Mesenchymal stem cell (in vitro differentiated cells and primary cell): ENCODE data around the gene ACTR6.

ENCODE experiments used
- DNase-seq: peaks from one replicate; pipeline ENCODE4 v3.0.0-alpha.2; 2013
- H2AFZ ChIP-seq: one replicate; pipeline ENCODE4 v1.6.1; 2013; ENCODE audit warnings: low read depth, mild to moderate bottlenecking, control low read depth, inconsistent platforms, low read length, moderate library complexity
- H2AK5ac ChIP-seq: 2 replicates; pipeline ENCODE4 v1.6.1; 2013; ENCODE audit warnings: low read length, moderate library complexity, mild to moderate bottlenecking, inconsistent platforms; ENCODE audit not compliant: severe bottlenecking
- H2BK120ac ChIP-seq: one replicate; pipeline ENCODE4 v1.6.1; 2013; ENCODE audit warnings: low read depth, mild to moderate bottlenecking, inconsistent platforms, low read length, moderate library complexity
- H2BK12ac ChIP-seq, 2 experiments: one replicate each; pipeline ENCODE4 v1.6.1; 2013; ENCODE audit warnings: inconsistent platforms in 2 of 2, low read length in 2 of 2, mild to moderate bottlenecking in 2 of 2, moderate library complexity in 2 of 2, control low read depth in 1 of 2
- H2BK15ac ChIP-seq: one replicate; pipeline ENCODE4 v1.6.1; 2013; ENCODE audit warnings: mild to moderate bottlenecking, low read depth, inconsistent platforms; ENCODE audit not compliant: poor library complexity, severe bottlenecking
- H2BK5ac ChIP-seq: 2 replicates; pipeline ENCODE4 v1.6.1; 2013; ENCODE audit warnings: low read depth, mild to moderate bottlenecking, low read length, control low read depth, inconsistent platforms; ENCODE audit not compliant: poor library complexity, severe bottlenecking
- H3K14ac ChIP-seq, 2 experiments: one replicate each; pipeline ENCODE4 v1.6.1; 2013; ENCODE audit warnings: inconsistent platforms in 2 of 2, low read length in 2 of 2, control low read depth in 1 of 2, mild to moderate bottlenecking in 1 of 2, moderate library complexity in 1 of 2
- H3K18ac ChIP-seq, 2 experiments: one replicate each; pipeline ENCODE4 v1.6.1; 2013; ENCODE audit warnings: inconsistent platforms in 2 of 2, low read length in 2 of 2, control low read depth in 1 of 2, low read depth in 1 of 2, mild to moderate bottlenecking in 1 of 2
- H3K23ac ChIP-seq, 2 experiments: one replicate each; pipeline ENCODE4 v1.6.1; 2013; ENCODE audit warnings: inconsistent platforms in 2 of 2, low read length in 2 of 2, mild to moderate bottlenecking in 2 of 2, moderate library complexity in 2 of 2, control low read depth in 1 of 2
- H3K27ac ChIP-seq: 2 replicates; pipeline ENCODE4 v1.5.1; 2013; ENCODE audit warnings: mild to moderate bottlenecking, moderate library complexity, low read length, control low read depth, inconsistent platforms; ENCODE audit not compliant: poor library complexity, severe bottlenecking
- H3K27me3 ChIP-seq, 2 experiments: 2 replicates each; pipeline versions ENCODE4 v1.6.1 to v1.7.0; 2013; ENCODE audit warnings: low read length in 2 of 2, mild to moderate bottlenecking in 2 of 2, moderate library complexity in 2 of 2, control low read depth in 1 of 2, inconsistent platforms in 1 of 2; ENCODE audit not compliant: control insufficient read depth in 1 of 2, insufficient read depth in 1 of 2
- H3K36me3 ChIP-seq, 2 experiments: 2 replicates each; pipeline versions ENCODE4 v1.6.1 to v1.7.0; 2013; ENCODE audit warnings: low read length in 2 of 2, control low read depth in 1 of 2, inconsistent platforms in 1 of 2, low read depth in 1 of 2, mild to moderate bottlenecking in 1 of 2; ENCODE audit not compliant: insufficient read depth in 2 of 2, control insufficient read depth in 1 of 2
- H3K4ac ChIP-seq, 2 experiments: one replicate each; pipeline ENCODE4 v1.6.1; 2013; ENCODE audit warnings: inconsistent platforms in 2 of 2, low read length in 2 of 2, mild to moderate bottlenecking in 2 of 2, moderate library complexity in 2 of 2, control low read depth in 1 of 2, low read depth in 1 of 2
- H3K4me1 ChIP-seq: 2 replicates; pipeline ENCODE4 v1.6.1; 2013; ENCODE audit warnings: low read depth, low read length, control low read depth; ENCODE audit not compliant: control insufficient read depth, insufficient read depth
- H3K4me2 ChIP-seq: 2 replicates; pipeline ENCODE4 v1.6.1; 2013; ENCODE audit warnings: low read length, mild to moderate bottlenecking, inconsistent platforms; ENCODE audit not compliant: poor library complexity, severe bottlenecking
- H3K4me3 ChIP-seq, 2 experiments: 2 replicates each; pipeline versions ENCODE4 v1.5.1 to v1.7.0; 2013; ENCODE audit warnings: low read length in 2 of 2, mild to moderate bottlenecking in 2 of 2, control low read depth in 1 of 2, low read depth in 1 of 2; ENCODE audit not compliant: insufficient read depth in 1 of 2
- H3K79me1 ChIP-seq: replicated peaks from 2 replicates; pipeline ENCODE4 v1.6.1; 2013; ENCODE audit warnings: mild to moderate bottlenecking, control low read depth, low read length, inconsistent platforms; ENCODE audit not compliant: poor library complexity, severe bottlenecking
- H3K9ac ChIP-seq: 2 replicates; pipeline ENCODE4 v1.7.0; 2013; ENCODE audit warnings: mild to moderate bottlenecking, low read length, moderate library complexity
- H3K9me3 ChIP-seq: 2 replicates; pipeline ENCODE4 v1.7.0; 2013; ENCODE audit warnings: mild to moderate bottlenecking, low read length; ENCODE audit not compliant: control insufficient read depth
- H4K8ac ChIP-seq: one replicate; pipeline ENCODE4 v1.6.1; 2013; ENCODE audit warnings: inconsistent platforms, mild to moderate bottlenecking, low read length, moderate library complexity
- H4K91ac ChIP-seq: one replicate; pipeline ENCODE4 v1.6.1; 2013; ENCODE audit warnings: mild to moderate bottlenecking, low read length, inconsistent platforms
- WGBS: methylation state at CpG from one replicate; pipeline ENCODE4 v1.1.7; 2013; ENCODE audit warnings: mixed read lengths; 5-methylcytosine and 5-hydroxymethylcytosine counted together

ACTR6 gene

DNA sequence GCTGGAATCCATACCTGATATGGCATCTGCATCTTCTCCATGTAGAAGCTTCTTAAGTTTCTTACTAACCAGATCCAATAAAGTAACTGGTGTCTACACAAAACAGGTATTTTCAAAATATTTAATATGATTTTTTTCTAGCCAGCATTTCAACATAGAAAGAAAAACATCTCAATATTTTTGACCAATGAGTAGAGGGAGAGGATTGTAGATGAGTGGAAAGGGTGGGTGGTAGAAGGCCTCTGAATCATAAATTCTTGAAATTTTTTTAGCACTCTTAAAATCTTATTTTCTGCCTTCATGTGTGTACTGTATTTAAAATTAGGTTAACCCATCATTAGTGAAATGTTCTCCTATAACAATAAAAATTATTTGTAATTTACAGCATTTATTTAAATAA is 48.3 kb downstream of the ACTR6 start:
- Histone ChIP-seq H4K91ac (no peak overlapping the region), H2BK5ac (no peak overlapping the region), H2AK5ac (no peak overlapping the region), H3K27ac (no peak overlapping the region), H3K9me3 (no peaks in the 10 kb centered on the region), H2BK12ac (no peak overlapping the region), H3K4me1 (peaks cover 6% of the 10 kb centered on the region), H3K4ac (no peak overlapping the region), H3K9ac (no peak overlapping the region), H3K27me3 (no peaks in the 10 kb centered on the region), H2BK120ac (no peak overlapping the region), H3K36me3 (no peaks in the 10 kb centered on the region), H3K4me3 (no peak overlapping the region), H3K14ac (no peak overlapping the region), H3K79me1 (no peaks in the 10 kb centered on the region), H3K18ac (no peak overlapping the region), H2BK15ac (no peak overlapping the region), H4K8ac (no peak overlapping the region), H2AFZ (no peak overlapping the region), H3K4me2 (no peak overlapping the region), H3K23ac (no peak overlapping the region)
- no peak for DNase-seq

DNA sequence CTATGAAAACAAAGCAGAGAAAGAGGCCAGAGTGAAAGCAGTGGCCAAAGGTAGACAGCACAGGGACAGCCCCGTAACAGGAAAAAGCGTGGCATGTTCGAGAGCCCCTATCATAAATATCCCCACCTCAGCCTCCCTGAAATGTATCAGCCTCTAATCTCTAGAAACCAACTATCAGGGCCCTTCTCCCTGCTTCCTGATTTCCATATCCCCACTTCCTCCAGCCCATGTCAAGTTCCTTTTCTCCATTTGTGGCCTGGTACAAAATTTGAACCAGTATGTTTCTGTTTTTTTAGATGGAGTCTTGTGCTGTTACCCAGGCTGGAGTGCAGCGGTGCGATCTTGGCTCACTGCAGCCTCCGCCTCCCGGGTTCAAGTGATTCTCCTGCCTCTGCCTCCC is 49.3 kb downstream of the ACTR6 start:
- Histone ChIP-seq H3K27me3 (no peaks in the 10 kb centered on the region), H3K18ac (no peak overlapping the region), H3K9me3 (no peaks in the 10 kb centered on the region), H2BK12ac (no peak overlapping the region), H3K27ac (no peak overlapping the region), H4K8ac (no peak overlapping the region), H3K14ac (no peak overlapping the region), H3K4me2 (no peak overlapping the region), H2BK120ac (no peak overlapping the region), H3K4me3 (no peak overlapping the region), H2BK15ac (no peak overlapping the region), H3K23ac (no peak overlapping the region), H3K36me3 (no peaks in the 10 kb centered on the region), H2BK5ac (no peak overlapping the region), H3K4me1 (peaks cover 6% of the 10 kb centered on the region), H3K9ac (no peak overlapping the region), H2AFZ (no peak overlapping the region), H4K91ac (no peak overlapping the region), H2AK5ac (no peak overlapping the region), H3K79me1 (no peaks in the 10 kb centered on the region), H3K4ac (no peak overlapping the region)
- 97% methylated on average over 7 of the region's 7 CpGs for WGBS
- DNase-seq, result no peak

DNA sequence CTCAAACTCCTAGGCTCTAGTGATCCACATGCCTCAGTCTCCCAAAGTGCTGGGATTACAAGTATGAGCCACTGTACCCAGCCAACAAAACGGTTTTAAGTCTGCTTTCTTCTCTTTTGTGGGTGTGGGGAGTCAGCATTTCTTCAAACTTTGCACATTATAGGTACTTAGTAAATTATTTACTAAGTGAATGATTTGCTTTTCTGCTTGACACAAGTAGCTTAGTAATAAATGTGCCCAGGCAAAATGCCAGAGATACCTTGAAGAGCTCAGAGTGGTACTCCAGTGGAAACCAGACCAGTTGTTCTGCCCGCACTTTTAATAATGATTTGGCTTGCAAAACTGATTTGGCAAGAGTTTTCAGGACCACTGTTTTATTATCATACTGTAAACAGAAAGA is 51.3 kb downstream of the ACTR6 start:
- Histone ChIP-seq H3K14ac (no peak overlapping the region), H3K9me3 (no peaks in the 10 kb centered on the region), H2AFZ (no peak overlapping the region), H3K4me2 (no peak overlapping the region), H2BK15ac (no peak overlapping the region), H3K27me3 (no peaks in the 10 kb centered on the region), H3K79me1 (no peaks in the 10 kb centered on the region), H2BK5ac (no peak overlapping the region), H3K9ac (no peak overlapping the region), H3K36me3 (no peaks in the 10 kb centered on the region), H2BK12ac (no peak overlapping the region), H4K91ac (no peak overlapping the region), H2BK120ac (no peak overlapping the region), H3K23ac (no peak overlapping the region), H3K27ac (peak overlapping the region; percentile 5), H4K8ac (no peak overlapping the region), H2AK5ac (no peak overlapping the region), H3K4me1 (peaks cover 6% of the 10 kb centered on the region), H3K4ac (no peak overlapping the region), H3K4me3 (no peak overlapping the region), H3K18ac (no peak overlapping the region)
- no CpG with 5 or more reads among the region's 2 CpGs for WGBS
- no peak for DNase-seq

DNA sequence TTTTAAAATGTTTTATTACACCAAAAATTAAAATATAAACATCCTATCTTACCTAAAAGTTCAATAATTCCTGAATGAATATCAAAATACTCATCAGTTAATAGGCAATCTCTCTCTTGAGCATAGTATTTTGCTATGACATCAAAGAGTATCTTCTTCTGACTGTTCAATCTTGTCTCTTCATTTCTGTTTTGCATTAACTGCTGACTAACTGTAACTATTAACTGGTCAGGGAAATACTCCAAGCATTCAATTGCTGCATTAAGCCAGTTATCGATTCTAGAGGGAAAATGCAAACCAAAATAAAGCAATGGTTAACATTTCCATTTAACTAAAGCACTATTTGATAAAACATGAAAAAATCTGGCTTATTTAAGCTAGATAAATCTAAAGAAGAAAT is 52.8 kb downstream of the ACTR6 start:
- no peak for DNase-seq
- Histone ChIP-seq H3K9me3 (no peaks in the 10 kb centered on the region), H3K27me3 (no peaks in the 10 kb centered on the region), H3K79me1 (no peaks in the 10 kb centered on the region), H2BK12ac (no peak overlapping the region), H4K8ac (no peak overlapping the region), H4K91ac (no peak overlapping the region), H3K4ac (no peak overlapping the region), H2BK15ac (no peak overlapping the region), H3K14ac (no peak overlapping the region), H3K4me3 (no peak overlapping the region), H2BK120ac (no peak overlapping the region), H3K4me2 (no peak overlapping the region), H3K23ac (no peak overlapping the region), H3K18ac (no peak overlapping the region), H3K4me1 (peaks cover 6% of the 10 kb centered on the region), H2BK5ac (no peak overlapping the region), H3K36me3 (no peaks in the 10 kb centered on the region), H2AFZ (no peak overlapping the region), H3K27ac (no peak overlapping the region), H2AK5ac (no peak overlapping the region), H3K9ac (no peak overlapping the region)
- WGBS, result no CpG with 5 or more reads among the region's 1 CpG
